Mucosa of stomach (tissue), 1 donor: ENCODE measurements around the gene LMTK2.

Experiments used
- H3K27me3 ChIP-seq: one replicate; pipeline ENCODE4 v1.7.0; 2013; ENCODE audit warnings: mild to moderate bottlenecking, low read length; ENCODE audit not compliant: control insufficient read depth, insufficient read depth
- H3K36me3 ChIP-seq: one replicate; pipeline ENCODE4 v1.7.0; 2013; ENCODE audit warnings: low read length; ENCODE audit not compliant: control insufficient read depth, insufficient read depth
- H3K4me1 ChIP-seq: one replicate; pipeline ENCODE4 v1.7.0; 2013; ENCODE audit warnings: mild to moderate bottlenecking, low read length; ENCODE audit not compliant: control insufficient read depth, insufficient read depth
- H3K4me3 ChIP-seq: one replicate; pipeline ENCODE4 v1.7.0; 2013; ENCODE audit warnings: low read length
- H3K9ac ChIP-seq: one replicate; pipeline ENCODE4 v1.7.0; 2013; ENCODE audit warnings: mild to moderate bottlenecking, low read length, moderate library complexity
- H3K9me3 ChIP-seq: one replicate; pipeline ENCODE4 v1.7.0; 2013; ENCODE audit warnings: mild to moderate bottlenecking, low read length, moderate library complexity; ENCODE audit not compliant: control insufficient read depth
- donor health status: Pancreatic carcinoma.

The LMTK2 gene

DNA sequence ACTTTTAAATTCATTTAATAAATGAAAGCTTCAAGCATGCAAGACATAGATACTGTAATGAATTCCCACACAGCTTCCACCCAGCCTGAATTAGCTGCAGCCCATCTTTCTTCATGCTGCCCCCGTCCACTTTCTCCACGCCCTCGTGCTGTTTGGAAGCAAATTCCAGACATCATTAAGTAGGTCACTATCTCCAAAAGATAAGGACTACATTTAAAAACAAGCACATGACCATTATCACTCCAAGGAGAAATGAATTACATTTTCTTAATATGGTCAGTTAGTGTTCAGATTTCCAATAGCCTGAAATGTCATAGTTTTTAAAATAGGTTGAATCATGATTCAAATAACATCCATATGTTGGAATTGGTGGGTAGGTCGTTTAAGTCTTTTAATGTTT, 24.3 kb downstream of the LMTK2 start:
- Histone ChIP-seq H3K4me3 (no peak overlapping the region), H3K4me1 (peaks cover 44% of the 10 kb centered on the region), H3K9me3 (no peaks in the 10 kb centered on the region), H3K27me3 (no peaks in the 10 kb centered on the region), H3K9ac (peak overlapping the region; percentile 9), H3K36me3 (no peaks in the 10 kb centered on the region)

DNA sequence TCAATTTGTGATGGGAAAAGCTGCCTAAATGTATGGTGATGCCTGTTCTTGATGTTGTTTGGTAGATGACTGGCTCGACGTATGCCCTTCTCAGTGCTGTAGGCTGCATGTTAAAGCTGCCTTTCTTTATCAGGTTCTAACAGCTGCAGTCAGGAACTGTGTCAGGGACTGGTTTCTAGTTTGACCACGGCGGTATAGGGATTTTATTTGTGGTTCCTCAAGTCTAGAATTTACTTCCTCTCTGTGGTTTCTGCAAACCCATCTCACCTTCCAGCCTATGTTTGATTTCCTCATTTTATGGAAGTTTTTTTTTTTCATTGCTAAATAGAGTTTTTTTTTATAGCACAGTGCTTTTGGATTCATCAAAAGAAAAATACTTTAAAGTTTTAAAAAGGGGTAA, 26.5 kb downstream of the LMTK2 start:
- peaks cover 53% of the 10 kb centered on the region for H3K4me1 ChIP-seq
- no peaks in the 10 kb centered on the region for H3K9me3 ChIP-seq
- no peak overlapping the region for H3K4me3 ChIP-seq
- H3K9ac ChIP-seq: no peak overlapping the region
- H3K27me3 ChIP-seq: no peaks in the 10 kb centered on the region
- no peaks in the 10 kb centered on the region for H3K36me3 ChIP-seq

DNA sequence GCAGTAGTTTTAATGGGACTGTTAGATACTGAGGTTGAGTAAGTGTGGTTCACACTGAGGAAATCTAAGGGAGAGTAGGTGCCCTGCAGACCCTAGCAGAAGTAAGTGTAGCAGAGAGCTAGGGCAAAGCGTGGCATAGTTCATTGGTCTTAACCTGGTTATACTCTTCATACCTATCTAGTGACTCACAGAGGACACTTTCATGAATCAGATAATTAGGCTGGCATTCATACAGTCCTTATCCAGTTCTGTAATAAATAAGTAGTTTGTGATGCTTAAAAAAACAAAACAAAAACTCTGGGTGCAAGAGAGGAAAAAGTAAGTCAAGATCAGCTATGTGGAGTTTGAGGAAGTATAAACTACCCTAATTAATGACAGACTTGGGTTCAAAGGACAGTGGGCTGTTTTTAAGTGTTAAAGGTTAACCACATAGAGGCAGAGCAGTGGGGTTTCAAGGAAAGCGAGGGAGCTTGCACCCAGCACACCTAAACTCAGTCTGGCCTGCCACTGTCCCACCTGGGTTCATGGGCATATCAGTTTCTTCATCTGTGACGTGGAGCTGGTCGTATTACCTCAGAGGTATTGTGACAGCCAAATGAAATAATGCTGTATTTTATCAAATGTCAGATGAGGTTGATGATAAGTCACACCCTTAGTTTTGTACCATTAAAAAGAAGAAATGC, 27.1 kb downstream of the LMTK2 start:
- H3K4me1 ChIP-seq: peaks cover 53% of the 10 kb centered on the region
- no peak overlapping the region for H3K9ac ChIP-seq
- H3K27me3 ChIP-seq: no peaks in the 10 kb centered on the region
- H3K4me3 ChIP-seq: no peak overlapping the region
- peaks cover 5% of the 10 kb centered on the region for H3K36me3 ChIP-seq
- H3K9me3 ChIP-seq: no peaks in the 10 kb centered on the region

DNA sequence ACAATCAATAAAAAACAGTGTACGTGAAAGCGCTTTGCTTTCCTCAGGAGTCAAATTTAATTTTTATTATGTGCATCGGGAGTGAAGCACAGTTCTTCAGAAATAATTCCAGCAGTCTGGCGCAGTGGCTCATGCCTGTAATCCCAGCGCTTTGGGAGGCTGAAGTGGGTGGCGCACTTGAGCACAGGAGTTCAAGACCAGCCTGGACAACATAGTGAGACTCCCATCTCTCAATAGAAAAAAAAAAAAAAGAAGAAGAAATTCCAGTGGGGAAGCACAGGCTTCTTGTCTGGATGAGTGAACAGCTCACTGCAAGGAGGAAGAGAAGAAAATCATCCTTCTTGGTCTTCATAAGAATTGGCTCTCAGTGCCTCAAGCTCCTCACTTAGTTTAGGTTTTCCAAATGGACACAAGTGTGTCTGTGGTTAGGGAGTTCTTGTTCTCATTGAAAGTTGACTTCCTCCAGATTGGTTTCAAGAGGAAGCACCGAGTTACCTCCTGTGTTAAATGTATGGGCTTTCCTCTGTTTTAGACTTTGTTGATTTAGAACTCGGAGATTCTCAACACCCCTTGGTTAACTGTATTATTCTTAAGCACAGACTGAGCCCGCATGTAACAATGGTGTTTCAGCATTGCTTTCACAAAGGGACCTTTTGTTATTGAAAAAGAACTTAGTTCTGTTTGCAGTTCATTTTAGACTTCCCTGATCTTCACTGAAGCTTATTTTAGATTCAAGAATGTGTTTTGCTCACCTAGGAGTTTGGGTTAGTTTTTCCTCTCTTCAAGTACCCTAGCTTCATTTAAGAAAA, 28.0 kb downstream of the LMTK2 start:
- no peaks in the 10 kb centered on the region for H3K9me3 ChIP-seq
- H3K27me3 ChIP-seq: no peaks in the 10 kb centered on the region
- no peak overlapping the region for H3K9ac ChIP-seq
- peaks cover 53% of the 10 kb centered on the region for H3K4me1 ChIP-seq
- H3K36me3 ChIP-seq: peaks cover 6% of the 10 kb centered on the region
- H3K4me3 ChIP-seq: no peak overlapping the region

DNA sequence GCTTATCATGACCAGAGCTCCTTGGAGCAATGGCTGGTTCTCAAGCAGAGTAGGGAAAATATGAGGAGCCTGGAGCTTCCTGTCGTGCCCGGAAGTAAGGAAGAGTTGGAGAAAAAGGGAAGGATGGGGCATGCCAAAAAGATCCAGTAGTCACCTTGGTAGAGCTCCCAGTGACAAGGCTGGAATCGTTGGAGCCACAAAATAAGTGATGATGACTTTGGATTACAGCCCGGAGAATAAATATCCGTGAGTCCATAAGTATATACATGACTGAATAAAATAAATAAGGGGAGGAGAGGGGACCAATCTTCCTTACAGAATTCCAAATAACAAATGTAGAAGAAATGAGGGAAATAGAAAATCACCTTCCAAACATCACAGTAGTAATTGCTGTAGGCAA, 29.3 kb downstream of the LMTK2 start:
- Histone ChIP-seq H3K4me3 (no peak overlapping the region), H3K27me3 (no peaks in the 10 kb centered on the region), H3K36me3 (peaks cover 6% of the 10 kb centered on the region), H3K9ac (no peak overlapping the region), H3K9me3 (no peaks in the 10 kb centered on the region), H3K4me1 (peaks cover 53% of the 10 kb centered on the region)

DNA sequence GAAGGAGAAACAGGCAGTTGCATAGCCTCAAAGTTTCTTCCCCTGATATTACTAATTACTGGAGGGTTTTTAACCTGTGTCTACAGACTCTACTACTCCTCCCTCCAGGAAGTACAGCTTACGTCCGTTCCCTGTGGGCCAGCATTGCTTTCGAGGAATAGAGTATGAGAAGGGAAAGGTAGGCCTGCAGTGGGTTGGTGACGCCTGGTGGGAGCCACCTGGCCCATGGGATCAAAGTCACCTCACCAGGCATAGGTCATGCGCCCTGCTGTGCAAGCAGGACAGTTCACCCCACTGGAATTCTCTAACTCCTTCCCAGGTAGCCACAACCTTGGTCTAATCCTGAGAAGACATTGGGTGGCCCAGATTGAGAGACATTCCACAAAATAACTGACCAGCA, 29.8 kb downstream of the LMTK2 start:
- Histone ChIP-seq H3K9ac (no peak overlapping the region), H3K36me3 (peaks cover 6% of the 10 kb centered on the region), H3K27me3 (no peaks in the 10 kb centered on the region), H3K9me3 (no peaks in the 10 kb centered on the region), H3K4me1 (peaks cover 50% of the 10 kb centered on the region), H3K4me3 (no peak overlapping the region)

DNA sequence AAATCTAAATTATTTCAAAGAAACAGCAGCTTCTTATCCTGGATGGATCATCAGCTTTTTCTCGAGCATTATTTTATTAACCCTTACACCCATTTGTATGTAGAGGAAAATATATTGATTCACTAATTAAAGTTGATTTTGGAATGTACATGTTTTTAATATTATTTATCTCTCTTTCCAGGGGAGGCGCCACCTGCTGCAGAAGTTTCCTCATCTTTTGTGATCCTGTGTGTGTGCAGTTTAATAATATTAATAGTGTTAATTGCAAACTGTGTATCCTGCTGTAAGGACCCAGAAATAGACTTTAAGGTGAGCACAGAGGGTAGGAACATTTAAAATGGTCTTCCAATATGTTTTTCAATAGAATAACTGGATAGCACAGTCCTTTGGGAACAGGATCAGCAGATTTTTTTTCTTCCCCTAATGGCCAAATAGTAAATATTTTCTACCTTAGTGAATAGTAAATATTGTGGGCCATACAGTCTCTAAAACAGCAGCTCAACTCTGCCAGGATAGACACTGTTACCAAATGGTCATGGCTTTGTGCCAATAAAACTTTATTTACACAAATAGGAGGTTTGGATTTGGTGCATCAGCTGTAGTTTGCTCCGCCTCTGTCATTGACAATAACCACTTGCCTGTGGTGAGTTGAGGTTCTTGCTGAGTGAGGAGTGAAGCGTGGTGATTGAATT, 30.6 kb downstream of the LMTK2 start:
- Histone ChIP-seq H3K9ac (no peak overlapping the region), H3K4me1 (peaks cover 43% of the 10 kb centered on the region), H3K4me3 (no peak overlapping the region), H3K9me3 (no peaks in the 10 kb centered on the region), H3K27me3 (no peaks in the 10 kb centered on the region), H3K36me3 (peaks cover 6% of the 10 kb centered on the region)

DNA sequence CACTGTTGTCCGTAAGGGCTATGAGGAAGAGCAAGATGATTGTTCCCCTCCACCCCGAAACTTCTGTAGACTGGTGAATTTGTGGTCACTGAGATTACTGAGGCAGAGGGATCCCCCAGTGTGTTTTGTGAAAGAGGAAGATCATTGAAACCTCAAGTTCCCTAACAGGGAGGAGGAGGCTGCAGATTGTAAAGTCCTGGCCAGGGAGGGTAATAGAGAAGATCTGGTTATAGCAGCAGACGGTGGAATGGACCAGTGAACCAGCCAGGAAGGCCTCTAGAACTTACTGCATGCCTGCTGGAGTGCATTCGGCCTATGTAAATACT, 31.1 kb downstream of the LMTK2 start:
- no peaks in the 10 kb centered on the region for H3K27me3 ChIP-seq
- H3K36me3 ChIP-seq: peaks cover 6% of the 10 kb centered on the region
- H3K9me3 ChIP-seq: no peaks in the 10 kb centered on the region
- no peak overlapping the region for H3K9ac ChIP-seq
- H3K4me1 ChIP-seq: peaks cover 37% of the 10 kb centered on the region
- H3K4me3 ChIP-seq: no peak overlapping the region

DNA sequence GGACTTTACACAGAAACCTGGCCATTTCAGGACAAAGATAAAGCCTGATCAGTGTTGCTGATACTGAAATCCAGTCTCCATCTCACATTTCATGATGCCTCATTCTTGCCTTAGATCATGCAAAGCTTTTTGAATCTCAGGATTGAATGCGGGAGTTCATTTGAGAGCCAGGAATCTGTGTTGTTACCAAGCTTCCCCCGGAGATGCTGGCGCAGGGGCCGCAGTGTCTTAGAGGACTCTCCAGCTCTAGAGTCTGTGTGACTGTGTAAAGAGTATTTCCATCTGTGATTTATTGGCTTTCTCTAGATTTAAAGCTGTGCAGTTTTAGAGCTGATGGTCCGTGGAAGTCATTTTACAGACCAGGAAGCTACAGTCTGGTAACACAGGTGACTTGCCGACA, 32.0 kb downstream of the LMTK2 start:
- H3K36me3 ChIP-seq: peaks cover 6% of the 10 kb centered on the region
- H3K4me1 ChIP-seq: peaks cover 29% of the 10 kb centered on the region
- no peak overlapping the region for H3K4me3 ChIP-seq
- no peak overlapping the region for H3K9ac ChIP-seq
- H3K27me3 ChIP-seq: no peaks in the 10 kb centered on the region
- H3K9me3 ChIP-seq: no peaks in the 10 kb centered on the region

DNA sequence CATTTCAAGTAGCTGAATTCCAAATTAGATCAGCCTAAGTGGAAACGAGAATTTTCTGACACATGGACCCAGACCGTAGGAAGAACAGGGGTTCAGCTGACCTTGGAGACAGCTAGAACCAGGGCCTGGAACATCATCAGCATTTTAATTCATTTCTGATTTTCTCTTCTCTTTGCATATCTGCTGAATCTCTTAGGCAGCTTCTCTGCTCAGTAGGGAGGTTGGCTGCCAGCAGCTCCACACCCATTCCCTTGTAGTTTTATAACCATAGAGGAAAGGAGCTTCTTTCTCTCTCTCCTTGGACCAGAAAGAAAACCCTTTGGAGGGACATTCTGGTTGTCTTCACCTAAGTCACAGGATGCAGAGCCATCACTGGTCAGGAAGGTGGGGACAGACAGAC, 36.0 kb downstream of the LMTK2 start:
- Histone ChIP-seq H3K36me3 (peaks cover 6% of the 10 kb centered on the region), H3K9ac (no peak overlapping the region)

DNA sequence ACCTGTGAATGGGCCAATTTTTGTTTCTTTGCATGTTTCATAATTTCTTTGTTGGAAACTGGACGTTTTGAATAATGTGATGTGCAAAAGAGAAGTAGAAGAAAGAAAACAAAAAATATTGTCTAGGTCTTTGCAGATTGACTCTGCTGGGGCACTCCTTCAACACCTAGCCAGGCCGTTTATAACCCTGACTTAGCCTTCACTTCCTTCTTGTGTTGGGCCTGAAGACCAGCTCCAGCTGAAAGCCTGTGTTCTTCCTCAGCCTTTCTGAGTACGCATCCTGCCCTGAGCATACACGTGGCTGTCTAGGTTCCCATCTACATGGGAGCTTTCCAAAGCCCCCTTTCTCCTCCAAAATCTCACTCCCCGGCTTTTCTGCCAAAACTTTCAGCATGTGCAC, 41.9 kb downstream of the LMTK2 start:
- Histone ChIP-seq H3K9ac (no peak overlapping the region), H3K9me3 (no peaks in the 10 kb centered on the region), H3K27me3 (no peaks in the 10 kb centered on the region), H3K4me3 (no peak overlapping the region), H3K4me1 (no peaks in the 10 kb centered on the region), H3K36me3 (no peaks in the 10 kb centered on the region)

More for the DNA sequence above, 36.0 kb downstream of the LMTK2 start:
- Histone ChIP-seq H3K27me3 (no peaks in the 10 kb centered on the region), H3K4me3 (no peak overlapping the region), H3K4me1 (no peaks in the 10 kb centered on the region), H3K9me3 (no peaks in the 10 kb centered on the region)

DNA sequence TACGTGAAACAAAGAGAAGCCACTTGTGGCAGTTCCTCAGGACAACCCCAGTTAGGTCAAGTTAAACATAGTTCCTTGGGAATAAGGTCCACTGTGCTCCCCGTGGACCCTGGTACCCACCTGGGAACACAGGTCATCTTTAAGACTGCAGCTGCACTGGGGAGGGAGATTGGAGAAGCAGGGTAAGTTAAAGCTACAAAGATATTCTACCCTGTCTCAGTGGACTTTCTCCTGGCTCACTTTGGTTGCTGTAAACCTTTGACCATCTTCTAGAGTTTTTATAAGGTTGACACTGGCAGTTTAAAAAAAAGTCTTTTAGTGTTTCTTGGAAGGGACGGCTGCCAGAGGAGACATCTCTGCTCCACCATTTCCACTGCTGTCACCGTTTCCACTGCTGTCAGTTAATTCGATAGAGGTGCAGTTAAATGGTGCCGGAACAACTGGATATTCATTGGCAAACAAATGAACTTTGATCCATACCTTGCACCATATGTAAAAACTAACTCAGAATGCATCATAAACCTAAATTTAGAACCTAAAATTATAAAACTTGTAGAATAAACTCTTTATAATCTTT, 42.5 kb downstream of the LMTK2 start:
- H3K4me3 ChIP-seq: no peak overlapping the region
- H3K9ac ChIP-seq: no peak overlapping the region
- no peaks in the 10 kb centered on the region for H3K27me3 ChIP-seq
- no peaks in the 10 kb centered on the region for H3K4me1 ChIP-seq
- no peaks in the 10 kb centered on the region for H3K36me3 ChIP-seq
- H3K9me3 ChIP-seq: no peaks in the 10 kb centered on the region
